AG09309 (cell line): Measurements from ENCODE around the gene ATP9B.

Experiments
- DNase-seq: peaks from one replicate; pipeline ENCODE4 v3.0.0-alpha.2; 2010; ENCODE audit warnings: low read depth
- H3K4me3 ChIP-seq: 2 replicates; pipeline ENCODE4 v1.5.1; 2011; ENCODE audit warnings: mild to moderate bottlenecking, low read depth, low read length, moderate library complexity; ENCODE audit not compliant: control insufficient read depth
- TF ChIP-seq, protein P1 (sequence below): IDR thresholded peaks from 2 replicates; pipeline ENCODE4 v1.5.1; 2011; ENCODE audit warnings: mild to moderate bottlenecking, low read depth, low read length, inconsistent platforms; ENCODE audit not compliant: insufficient read depth, control insufficient read depth; ENCODE audit errors: missing control alignments

ATP9B gene

DNA sequence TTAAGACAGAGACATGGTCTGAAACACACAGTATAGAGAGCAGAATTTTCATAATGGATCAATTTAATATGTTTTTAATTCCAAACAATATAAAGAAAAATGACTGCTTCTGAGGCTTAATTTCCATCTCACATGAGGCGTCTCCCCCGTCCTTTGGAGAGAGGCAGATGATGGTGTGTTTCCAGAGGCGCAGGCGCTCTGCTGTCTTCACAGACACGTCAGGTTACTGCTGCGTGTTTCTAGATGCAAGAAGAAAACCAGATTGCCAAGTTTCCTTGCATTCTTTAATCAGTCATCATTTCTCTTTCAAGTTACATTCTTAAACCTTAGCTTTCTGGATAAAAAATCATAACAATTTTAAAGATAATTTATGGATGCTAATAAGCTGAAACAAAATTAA, 160.2 kb downstream of the ATP9B start:
- no peak for DNase-seq
- TF ChIP-seq, protein P1, sequence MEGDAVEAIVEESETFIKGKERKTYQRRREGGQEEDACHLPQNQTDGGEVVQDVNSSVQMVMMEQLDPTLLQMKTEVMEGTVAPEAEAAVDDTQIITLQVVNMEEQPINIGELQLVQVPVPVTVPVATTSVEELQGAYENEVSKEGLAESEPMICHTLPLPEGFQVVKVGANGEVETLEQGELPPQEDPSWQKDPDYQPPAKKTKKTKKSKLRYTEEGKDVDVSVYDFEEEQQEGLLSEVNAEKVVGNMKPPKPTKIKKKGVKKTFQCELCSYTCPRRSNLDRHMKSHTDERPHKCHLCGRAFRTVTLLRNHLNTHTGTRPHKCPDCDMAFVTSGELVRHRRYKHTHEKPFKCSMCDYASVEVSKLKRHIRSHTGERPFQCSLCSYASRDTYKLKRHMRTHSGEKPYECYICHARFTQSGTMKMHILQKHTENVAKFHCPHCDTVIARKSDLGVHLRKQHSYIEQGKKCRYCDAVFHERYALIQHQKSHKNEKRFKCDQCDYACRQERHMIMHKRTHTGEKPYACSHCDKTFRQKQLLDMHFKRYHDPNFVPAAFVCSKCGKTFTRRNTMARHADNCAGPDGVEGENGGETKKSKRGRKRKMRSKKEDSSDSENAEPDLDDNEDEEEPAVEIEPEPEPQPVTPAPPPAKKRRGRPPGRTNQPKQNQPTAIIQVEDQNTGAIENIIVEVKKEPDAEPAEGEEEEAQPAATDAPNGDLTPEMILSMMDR = no peak
- no peak overlapping the region for H3K4me3 ChIP-seq

DNA sequence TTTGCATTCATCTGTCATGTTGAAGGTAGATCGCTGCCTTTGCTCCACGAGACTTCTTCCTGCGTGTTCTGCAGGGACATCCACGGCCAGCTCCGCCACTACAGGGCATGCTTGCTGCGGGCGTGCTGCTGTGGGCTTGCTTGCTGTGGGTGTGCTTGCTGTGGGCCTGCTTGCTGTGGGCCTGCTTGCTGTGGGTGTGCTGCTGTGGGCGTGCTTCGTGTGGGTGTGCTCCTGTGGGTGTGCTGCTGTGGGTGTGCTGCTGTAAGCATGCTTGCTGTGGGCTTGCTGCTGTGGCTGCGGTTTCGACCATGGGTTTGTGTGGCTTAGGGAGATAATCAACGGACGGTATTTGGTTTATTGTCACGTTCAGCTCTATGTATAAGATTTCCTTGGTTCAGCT, 165.2 kb downstream of the ATP9B start:
- DNase-seq = no peak
- H3K4me3 ChIP-seq = no peak overlapping the region
- TF ChIP-seq, protein P1 = no peak

DNA sequence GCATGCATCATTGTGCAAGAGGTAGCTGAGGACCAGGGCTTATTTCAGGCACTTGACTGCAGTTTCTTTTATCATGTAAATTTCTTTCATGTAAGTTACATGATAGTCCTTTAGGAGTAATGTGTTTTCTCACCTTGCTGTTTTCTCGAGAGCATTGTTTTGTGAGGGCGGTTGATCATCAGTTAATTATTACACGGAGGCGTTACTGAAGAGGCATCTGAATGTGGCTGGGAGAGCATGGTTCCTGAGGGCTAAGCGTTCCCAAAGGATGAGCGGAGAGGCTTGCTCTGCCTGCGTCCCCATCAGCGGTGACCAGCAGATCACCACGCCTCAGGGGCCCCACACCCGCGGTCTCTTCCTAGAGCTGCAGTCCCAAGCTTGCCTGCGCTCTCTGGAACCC, 170.4 kb downstream of the ATP9B start:
- H3K4me3 ChIP-seq = no peak overlapping the region
- TF ChIP-seq, protein P1 = no peak
- DNase-seq = no peak

DNA sequence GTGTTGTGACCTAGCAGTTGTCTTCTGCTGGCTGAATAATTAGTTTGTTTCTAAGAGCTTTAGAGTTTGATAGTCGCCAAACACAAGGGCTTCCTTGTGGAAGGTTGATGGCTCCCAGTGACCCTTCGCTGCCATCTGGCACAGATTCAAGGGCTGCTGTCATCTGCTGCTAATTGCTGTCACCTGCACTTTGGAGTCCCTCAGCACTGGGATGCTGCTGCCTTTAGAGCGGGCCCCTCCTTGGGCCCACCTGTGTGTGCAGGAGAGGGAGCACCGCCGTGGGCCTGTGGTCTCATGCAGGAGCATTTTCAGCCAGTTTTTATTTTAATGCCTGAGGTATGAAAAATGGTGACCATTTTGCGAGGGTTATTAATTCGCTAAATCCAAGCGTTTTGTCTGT, 172.6 kb downstream of the ATP9B start:
- DNase-seq = no peak
- TF ChIP-seq, protein P1 = no peak
- no peak overlapping the region for H3K4me3 ChIP-seq

DNA sequence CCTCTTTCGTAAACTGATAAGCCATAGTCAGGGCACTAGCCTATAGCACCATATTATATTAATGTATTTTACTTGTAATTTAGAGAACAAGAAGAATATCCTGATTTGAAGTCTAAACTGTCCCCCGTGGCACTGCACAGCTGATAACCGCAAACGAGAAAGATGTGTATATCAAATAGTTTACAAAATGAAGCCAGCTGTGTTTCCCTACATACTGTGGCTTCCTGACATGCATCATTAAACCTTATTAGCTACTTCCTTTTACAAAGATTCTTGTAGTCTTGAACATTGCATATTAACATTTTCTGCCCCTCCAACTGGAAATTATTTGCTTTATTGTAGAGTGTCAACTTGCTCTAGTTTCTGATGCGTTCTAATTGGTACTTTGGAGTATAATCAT, 173.1 kb downstream of the ATP9B start:
- no peak overlapping the region for H3K4me3 ChIP-seq
- DNase-seq = no peak

DNA sequence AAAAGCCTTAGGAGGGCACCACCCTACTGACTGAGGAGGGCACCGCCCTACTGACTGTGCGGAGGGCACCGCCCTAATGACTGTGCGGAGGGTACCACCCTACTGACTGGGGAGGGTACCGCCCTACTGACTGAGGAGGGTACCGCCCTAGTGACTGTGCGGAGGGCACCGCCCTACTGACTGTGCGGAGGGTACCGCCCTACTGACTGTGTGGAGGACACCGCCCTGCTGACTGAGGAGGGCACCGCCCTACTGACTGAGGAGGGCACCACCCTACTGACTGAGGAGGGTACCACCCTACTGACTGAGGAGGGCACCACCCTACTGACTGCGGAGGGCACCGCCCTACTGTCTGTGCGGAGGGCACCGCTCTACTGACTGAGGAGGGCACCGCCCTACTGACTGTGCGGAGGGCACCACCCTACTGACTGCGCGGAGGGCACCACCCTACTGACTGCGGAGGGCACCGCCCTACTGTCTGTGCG, 176.4 kb downstream of the ATP9B start:
- no peak overlapping the region for H3K4me3 ChIP-seq
- DNase-seq = no peak
- TF ChIP-seq, protein P1 = no peak

More for the DNA sequence above, 173.1 kb downstream of the ATP9B start:
- TF ChIP-seq, protein P1 = no peak

DNA sequence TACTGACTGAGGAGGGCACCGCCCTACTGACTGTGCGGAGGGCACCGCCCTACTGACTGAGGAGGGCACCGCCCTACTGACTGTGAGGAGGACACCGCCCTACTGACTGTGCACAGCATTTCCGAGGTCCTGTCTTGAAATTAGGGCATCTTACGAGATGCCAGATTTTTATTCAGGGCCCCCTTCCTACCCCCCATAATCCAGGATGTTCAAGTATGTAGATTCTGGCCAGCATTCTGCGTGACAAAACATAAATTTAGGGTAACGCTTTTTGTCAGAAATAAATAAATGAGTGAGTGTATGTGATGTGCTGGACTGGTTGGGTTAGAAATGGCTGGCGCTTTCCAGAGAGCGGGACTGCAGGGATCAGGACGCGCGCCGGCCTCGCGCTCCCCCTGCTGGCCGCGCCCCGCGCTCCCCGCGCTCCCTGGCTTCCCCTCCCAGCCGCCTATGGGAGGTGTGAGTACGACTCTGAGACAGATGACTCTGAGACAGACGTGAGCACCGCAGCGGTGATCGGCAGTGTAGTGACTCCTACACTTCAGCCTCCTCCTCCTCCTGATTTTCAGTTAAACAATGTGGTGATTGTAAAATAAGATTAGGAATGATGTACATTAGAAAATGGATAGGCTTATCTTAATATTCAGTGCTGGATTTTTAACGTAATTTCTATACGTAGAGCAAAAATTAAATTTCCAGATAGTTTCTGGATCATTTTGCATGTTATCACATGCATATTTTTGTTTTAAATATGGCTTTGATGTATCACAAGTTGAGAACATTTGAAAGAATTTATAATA, 177.3 kb downstream of the ATP9B start:
- no peak overlapping the region for H3K4me3 ChIP-seq

More for the DNA sequence above, 177.3 kb downstream of the ATP9B start:
- TF ChIP-seq, protein P1 = peak; percentile 68
- peak; percentile 7 for DNase-seq
